Nephron progenitor cell (in vitro differentiated cells): Measurements from ENCODE around the gene DUS1L.

Experiments
- DNase-seq: peaks from one replicate; pipeline ENCODE4 v3.0.0; 2021
- H3K27ac Mint-ChIP-seq: 2 replicates; pipeline ENCODE4 v1.8.0; 2021; ENCODE audit warnings: mild to moderate bottlenecking, moderate library complexity, mixed read lengths
- H3K27me3 Mint-ChIP-seq: 2 replicates; pipeline ENCODE4 v1.8.0; 2021; ENCODE audit warnings: mild to moderate bottlenecking, low read depth, mixed read lengths; ENCODE audit not compliant: poor library complexity
- H3K36me3 Mint-ChIP-seq: 2 replicates; pipeline ENCODE4 v1.8.0; 2021; ENCODE audit warnings: low read depth, mixed read lengths
- H3K4me1 Mint-ChIP-seq: 2 replicates; pipeline ENCODE4 v1.8.0; 2021; ENCODE audit warnings: mixed read lengths
- H3K4me3 Mint-ChIP-seq: 2 replicates; pipeline ENCODE4 v1.8.0; 2021; ENCODE audit warnings: mild to moderate bottlenecking, moderate library complexity, mixed read lengths
- H3K9me3 Mint-ChIP-seq: 2 replicates; pipeline ENCODE4 v1.8.0; 2021; ENCODE audit warnings: mild to moderate bottlenecking, moderate library complexity, mixed read lengths
- CTCF ChIP-seq: fragments of 200-600 bp; sonication (generic); IDR thresholded peaks from 2 replicates; pipeline ENCODE4 v1.5.0; 2021; ENCODE audit warnings: antibody characterized with exemption

DUS1L gene

DNA sequence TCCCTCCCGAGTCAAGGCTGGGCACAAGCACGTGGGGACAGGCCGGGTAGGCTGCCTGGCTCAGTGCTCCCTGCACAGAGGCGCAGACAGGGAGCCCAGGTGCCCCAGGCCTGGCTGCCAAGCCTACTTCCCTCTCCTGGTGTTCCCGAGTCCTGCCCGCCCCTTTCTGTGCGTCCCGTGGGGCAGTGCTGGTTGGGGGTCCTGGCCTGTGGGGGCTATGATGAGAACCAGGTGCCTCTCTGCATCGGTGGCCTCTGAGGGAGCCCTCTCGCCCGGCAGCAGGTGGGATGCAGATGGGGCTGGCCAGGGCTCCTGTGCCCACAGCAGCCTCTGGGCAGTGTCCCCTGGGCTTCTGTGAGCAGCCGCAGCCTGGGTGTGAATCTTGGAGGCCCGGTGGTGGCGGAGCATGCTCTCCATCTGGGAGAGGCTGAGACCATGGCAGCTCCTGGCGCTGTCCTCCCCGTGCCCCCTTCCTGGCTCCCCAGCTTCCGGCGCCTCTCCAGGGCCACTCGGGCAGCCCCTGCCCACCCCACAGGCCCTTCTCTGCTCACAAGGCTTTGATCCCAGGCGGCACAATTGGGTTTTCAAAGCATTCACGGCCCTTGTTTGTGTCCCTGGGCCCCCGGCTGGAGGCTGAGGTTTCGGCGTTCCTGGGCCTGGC lies 50.2 kb downstream of the DUS1L start:
- no peak overlapping the region for H3K27ac Mint-ChIP-seq
- no peak for DNase-seq
- H3K9me3 Mint-ChIP-seq = no peaks in the 10 kb centered on the region
- H3K27me3 Mint-ChIP-seq = no peaks in the 10 kb centered on the region
- H3K4me3 Mint-ChIP-seq = no peak overlapping the region
- TF ChIP-seq CTCF = no peak
- peaks cover 27% of the 10 kb centered on the region for H3K4me1 Mint-ChIP-seq
- H3K36me3 Mint-ChIP-seq = no peaks in the 10 kb centered on the region

GRCh38 chr17:82014971-82015310 lies 50.7 kb downstream of the DUS1L start:
- TF ChIP-seq CTCF = no peak
- no peaks in the 10 kb centered on the region for H3K36me3 Mint-ChIP-seq
- H3K9me3 Mint-ChIP-seq = no peaks in the 10 kb centered on the region
- no peaks in the 10 kb centered on the region for H3K27me3 Mint-ChIP-seq
- H3K4me3 Mint-ChIP-seq = no peak overlapping the region
- peaks cover 26% of the 10 kb centered on the region for H3K4me1 Mint-ChIP-seq
- no peak overlapping the region for H3K27ac Mint-ChIP-seq
- no peak for DNase-seq

- Mint-ChIP-seq H3K36me3 (no peaks in the 10 kb centered on the region), H3K4me3 (no peak overlapping the region), H3K27me3 (no peaks in the 10 kb centered on the region), H3K27ac (no peak overlapping the region), H3K4me1 (peaks cover 26% of the 10 kb centered on the region), H3K9me3 (no peaks in the 10 kb centered on the region)
- no peak for DNase-seq
- no peak for TF ChIP-seq CTCF
Measured at GRCh38 chr17:82014432-82014831, 51.2 kb downstream of the DUS1L start.

- H3K4me3 Mint-ChIP-seq = no peak overlapping the region
- no peak for DNase-seq
- H3K4me1 Mint-ChIP-seq = peaks cover 23% of the 10 kb centered on the region
- no peaks in the 10 kb centered on the region for H3K36me3 Mint-ChIP-seq
- H3K27ac Mint-ChIP-seq = no peak overlapping the region
- no peaks in the 10 kb centered on the region for H3K27me3 Mint-ChIP-seq
- TF ChIP-seq CTCF = no peak
- no peaks in the 10 kb centered on the region for H3K9me3 Mint-ChIP-seq
Measured at GRCh38 chr17:82013772-82014321, 51.8 kb downstream of the DUS1L start.

DNA sequence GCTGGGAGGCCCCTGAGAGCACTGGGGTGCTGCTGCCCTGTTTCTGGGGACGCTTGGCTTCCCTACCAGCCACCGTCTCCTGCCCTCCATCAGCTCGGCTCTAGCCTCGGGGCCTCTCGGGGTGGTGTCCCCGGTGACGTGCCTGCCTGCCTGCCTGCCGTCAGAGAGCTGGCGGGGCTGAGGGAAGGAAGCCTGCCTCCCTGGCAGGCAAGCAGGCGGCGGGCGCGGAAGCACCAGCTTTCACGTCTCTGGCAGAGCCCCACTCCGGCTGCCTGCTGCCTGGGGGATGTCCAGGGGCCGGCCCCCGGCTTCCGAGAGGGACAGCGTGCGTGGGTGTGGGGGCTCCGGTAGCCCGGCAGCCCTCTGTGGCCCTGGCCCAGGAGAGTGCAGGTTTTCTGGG lies 52.3 kb downstream of the DUS1L start:
- Mint-ChIP-seq H3K27ac (no peak overlapping the region), H3K4me1 (peaks cover 18% of the 10 kb centered on the region), H3K9me3 (no peaks in the 10 kb centered on the region), H3K4me3 (no peak overlapping the region), H3K27me3 (no peaks in the 10 kb centered on the region), H3K36me3 (no peaks in the 10 kb centered on the region)
- no peak for DNase-seq
- TF ChIP-seq CTCF = no peak

DNA sequence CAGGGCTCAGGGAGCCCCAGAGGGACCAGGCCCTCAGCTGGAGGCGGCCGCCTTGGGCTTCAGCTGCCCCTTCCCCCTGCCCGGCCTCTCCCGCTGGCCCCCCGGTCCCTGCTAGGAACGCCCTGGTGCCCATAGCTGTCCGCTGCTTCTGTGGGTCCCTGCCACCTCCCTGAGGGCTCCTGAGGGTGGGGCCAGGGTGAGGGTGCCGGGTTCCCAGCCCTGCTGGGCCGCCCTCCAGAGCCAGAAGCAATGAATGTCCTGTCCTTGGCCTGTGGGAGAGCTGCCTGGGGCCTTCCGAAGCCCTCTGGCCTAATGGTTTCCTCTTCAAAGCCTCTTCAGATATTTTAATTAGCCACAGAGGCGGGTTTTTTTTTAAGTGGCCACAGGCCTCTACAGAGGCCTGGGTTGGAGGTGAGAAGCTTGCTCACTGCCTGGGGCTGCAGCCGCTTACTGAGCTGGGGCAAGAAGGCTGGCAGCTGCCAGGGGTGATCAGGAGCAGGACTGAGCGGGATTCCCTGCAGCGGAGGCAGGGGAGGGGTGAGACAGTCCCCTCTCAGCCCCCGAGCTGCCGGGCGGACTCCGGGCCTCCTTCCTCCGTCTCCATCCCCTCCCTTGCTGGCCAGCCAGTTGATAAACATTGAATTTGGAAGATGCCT lies 52.8 kb downstream of the DUS1L start:
- Mint-ChIP-seq H3K27ac (peak overlapping the region; percentile 39), H3K4me1 (peaks cover 17% of the 10 kb centered on the region), H3K27me3 (no peaks in the 10 kb centered on the region), H3K9me3 (no peaks in the 10 kb centered on the region), H3K36me3 (no peaks in the 10 kb centered on the region), H3K4me3 (no peak overlapping the region)
- TF ChIP-seq CTCF = no peak
- no peak for DNase-seq
